Measurements from ENCODE around the gene ALKAL2.
A peak's percentile ranks its signal among the peaks of the same experiment; 100 is the strongest.

ALKAL2 gene

DNA sequence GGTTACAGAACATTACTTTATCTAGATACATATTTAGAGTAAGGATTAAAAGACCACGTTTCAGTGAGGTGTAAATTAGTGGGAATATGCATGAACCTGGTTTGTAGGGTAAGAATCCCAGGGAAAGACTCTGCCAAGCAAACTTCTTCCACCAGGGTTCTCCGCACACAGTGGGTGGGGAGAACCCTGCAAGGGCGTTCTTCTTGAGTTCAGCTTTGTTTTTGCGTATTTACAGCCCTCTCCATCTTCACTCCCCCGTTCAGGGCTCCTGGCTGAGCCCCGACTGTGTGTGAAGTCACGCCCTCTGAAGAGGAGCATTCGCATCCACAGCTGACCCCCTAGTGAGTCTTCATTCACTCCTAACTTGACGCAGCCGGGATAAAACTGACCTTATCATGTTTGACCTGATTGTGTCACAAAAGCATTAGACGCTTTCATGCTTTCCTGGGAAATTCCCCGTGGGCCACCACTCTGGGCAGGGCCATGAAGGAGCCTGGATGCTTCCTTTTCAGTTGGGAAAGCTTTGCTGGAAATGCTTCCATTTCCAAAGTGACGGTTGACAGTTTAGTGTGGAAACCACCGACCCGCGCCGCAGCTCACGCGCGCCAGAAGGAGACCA, 1.0 kb downstream of the ALKAL2 start:
- peak overlapping the region; percentile 27; the same call in 1 of the 2 replicates for H3K4me2 ChIP-seq (ENCODE audit: low read length)
- H3K9me2 ChIP-seq (ENCODE audit: low read depth, low read length), result no peaks in the 10 kb centered on the region
- no peaks in the 10 kb centered on the region for H3K9me3 ChIP-seq (ENCODE audit: low read length)
- no peak overlapping the region for H3K9ac ChIP-seq (ENCODE audit: low read length)
- peaks cover 7% of the 10 kb centered on the region for H3K36me3 ChIP-seq (ENCODE audit: insufficient read depth, low read length)
- TF ChIP-seq, protein P1, sequence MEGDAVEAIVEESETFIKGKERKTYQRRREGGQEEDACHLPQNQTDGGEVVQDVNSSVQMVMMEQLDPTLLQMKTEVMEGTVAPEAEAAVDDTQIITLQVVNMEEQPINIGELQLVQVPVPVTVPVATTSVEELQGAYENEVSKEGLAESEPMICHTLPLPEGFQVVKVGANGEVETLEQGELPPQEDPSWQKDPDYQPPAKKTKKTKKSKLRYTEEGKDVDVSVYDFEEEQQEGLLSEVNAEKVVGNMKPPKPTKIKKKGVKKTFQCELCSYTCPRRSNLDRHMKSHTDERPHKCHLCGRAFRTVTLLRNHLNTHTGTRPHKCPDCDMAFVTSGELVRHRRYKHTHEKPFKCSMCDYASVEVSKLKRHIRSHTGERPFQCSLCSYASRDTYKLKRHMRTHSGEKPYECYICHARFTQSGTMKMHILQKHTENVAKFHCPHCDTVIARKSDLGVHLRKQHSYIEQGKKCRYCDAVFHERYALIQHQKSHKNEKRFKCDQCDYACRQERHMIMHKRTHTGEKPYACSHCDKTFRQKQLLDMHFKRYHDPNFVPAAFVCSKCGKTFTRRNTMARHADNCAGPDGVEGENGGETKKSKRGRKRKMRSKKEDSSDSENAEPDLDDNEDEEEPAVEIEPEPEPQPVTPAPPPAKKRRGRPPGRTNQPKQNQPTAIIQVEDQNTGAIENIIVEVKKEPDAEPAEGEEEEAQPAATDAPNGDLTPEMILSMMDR (IDR thresholded peaks at IDR 0.05; ENCODE audit: low read length), result no peak
- no peak for TF ChIP-seq EZH2 (IDR thresholded peaks at IDR 0.05; ENCODE audit: borderline replicate concordance, low read length)
- H3K4me3 ChIP-seq (ENCODE audit: low read depth, low read length, poor library complexity, severe bottlenecking), result peak overlapping the region; percentile 41
- no peaks in the 10 kb centered on the region for H3K27me3 ChIP-seq (ENCODE audit: insufficient read depth, low read length)
- no peak overlapping the region for H3K27ac ChIP-seq (ENCODE audit: low read depth, low read length, poor library complexity, severe bottlenecking)
- H3F3A ChIP-seq (ENCODE audit: insufficient read depth, low read length), result no peaks in the 10 kb centered on the region
- H3K79me2 ChIP-seq (ENCODE audit: insufficient read depth, low read length), result no peaks in the 10 kb centered on the region
- H3K4me1 ChIP-seq (ENCODE audit: insufficient read depth, low read length, severe bottlenecking), result no peaks in the 10 kb centered on the region
- no peak overlapping the region for H2AFZ ChIP-seq (ENCODE audit: low read length)
- H4K20me1 ChIP-seq (ENCODE audit: insufficient read depth, low read length), result no peaks in the 10 kb centered on the region

DNA sequence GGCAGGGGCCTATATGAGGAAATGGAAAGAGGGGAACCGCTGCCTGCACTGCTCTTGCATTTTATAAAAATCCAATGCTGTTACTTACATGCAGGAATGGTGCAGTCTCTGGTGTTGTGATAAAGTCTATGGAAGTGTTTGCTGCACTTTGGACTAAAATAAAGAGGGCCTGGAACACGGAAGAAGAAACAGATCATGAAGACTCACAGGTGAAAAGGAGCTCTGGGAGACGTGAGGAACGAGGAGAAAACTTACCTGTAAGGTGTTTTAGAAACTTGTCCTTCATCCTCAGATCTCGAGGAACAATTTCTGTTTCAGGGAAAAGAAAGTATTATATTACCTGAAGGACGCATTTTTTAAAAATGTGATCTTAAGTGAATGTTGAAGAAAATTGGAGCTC, 1.9 kb downstream of the ALKAL2 start:
- H3K4me2 ChIP-seq (ENCODE audit: low read length), result no peak overlapping the region
- no peaks in the 10 kb centered on the region for H3K79me2 ChIP-seq (ENCODE audit: insufficient read depth, low read length)
- TF ChIP-seq, protein P1 (IDR thresholded peaks at IDR 0.05; ENCODE audit: low read length), result no peak
- no peak for TF ChIP-seq EZH2 (IDR thresholded peaks at IDR 0.05; ENCODE audit: borderline replicate concordance, low read length)
- no peaks in the 10 kb centered on the region for H3K4me1 ChIP-seq (ENCODE audit: insufficient read depth, low read length, severe bottlenecking)
- H4K20me1 ChIP-seq (ENCODE audit: insufficient read depth, low read length), result no peaks in the 10 kb centered on the region
- no peaks in the 10 kb centered on the region for H3K27me3 ChIP-seq (ENCODE audit: insufficient read depth, low read length)
- no peaks in the 10 kb centered on the region for H3K9me2 ChIP-seq (ENCODE audit: low read depth, low read length)
- H3K9ac ChIP-seq (ENCODE audit: low read length), result no peak overlapping the region
- no peak overlapping the region for H2AFZ ChIP-seq (ENCODE audit: low read length)
- no peak overlapping the region for H3K4me3 ChIP-seq (ENCODE audit: low read depth, low read length, poor library complexity, severe bottlenecking)
- no peaks in the 10 kb centered on the region for H3K9me3 ChIP-seq (ENCODE audit: low read length)
- H3F3A ChIP-seq (ENCODE audit: insufficient read depth, low read length), result no peaks in the 10 kb centered on the region
- H3K36me3 ChIP-seq (ENCODE audit: insufficient read depth, low read length), result peaks cover 15% of the 10 kb centered on the region
- no peak overlapping the region for H3K27ac ChIP-seq (ENCODE audit: low read depth, low read length, poor library complexity, severe bottlenecking)

DNA sequence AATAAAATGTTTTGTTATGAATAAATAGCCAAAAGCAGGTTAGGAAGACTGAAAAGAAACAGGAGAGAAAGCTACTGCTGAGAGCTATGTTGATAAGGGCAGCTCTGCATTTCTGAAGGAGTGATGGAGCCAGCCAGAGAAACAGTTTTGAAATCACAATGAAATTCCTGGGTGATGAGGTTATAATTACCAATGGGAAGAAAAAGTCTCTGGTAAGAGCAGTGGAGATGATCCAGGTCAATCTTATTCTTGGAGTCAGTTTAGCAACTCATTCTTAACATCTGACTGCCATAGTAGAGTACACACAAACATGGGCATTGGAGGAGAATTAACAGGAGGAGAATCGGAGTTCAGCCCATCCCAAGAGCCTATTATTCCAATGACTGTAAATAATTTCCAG, 2.4 kb downstream of the ALKAL2 start:
- peaks cover 20% of the 10 kb centered on the region for H3K36me3 ChIP-seq (ENCODE audit: insufficient read depth, low read length)
- no peak overlapping the region for H3K4me2 ChIP-seq (ENCODE audit: low read length)
- H3K9me3 ChIP-seq (ENCODE audit: low read length), result no peaks in the 10 kb centered on the region
- no peaks in the 10 kb centered on the region for H4K20me1 ChIP-seq (ENCODE audit: insufficient read depth, low read length)
- H3K9me2 ChIP-seq (ENCODE audit: low read depth, low read length), result no peaks in the 10 kb centered on the region
- H3F3A ChIP-seq (ENCODE audit: insufficient read depth, low read length), result no peaks in the 10 kb centered on the region
- no peak overlapping the region for H3K9ac ChIP-seq (ENCODE audit: low read length)
- H3K27ac ChIP-seq (ENCODE audit: low read depth, low read length, poor library complexity, severe bottlenecking), result no peak overlapping the region
- no peak overlapping the region for H2AFZ ChIP-seq (ENCODE audit: low read length)
- H3K4me3 ChIP-seq (ENCODE audit: low read depth, low read length, poor library complexity, severe bottlenecking), result no peak overlapping the region
- H3K4me1 ChIP-seq (ENCODE audit: insufficient read depth, low read length, severe bottlenecking), result no peaks in the 10 kb centered on the region
- no peaks in the 10 kb centered on the region for H3K79me2 ChIP-seq (ENCODE audit: insufficient read depth, low read length)
- TF ChIP-seq, protein P1 (IDR thresholded peaks at IDR 0.05; ENCODE audit: low read length), result no peak
- no peak for TF ChIP-seq EZH2 (IDR thresholded peaks at IDR 0.05; ENCODE audit: borderline replicate concordance, low read length)
- H3K27me3 ChIP-seq (ENCODE audit: insufficient read depth, low read length), result no peaks in the 10 kb centered on the region

All from OCI-LY1 (cell line).